HG03469 (cell line): ENCODE measurements around the gene DTNBP1.

Experiments
- ATAC-seq: cut with Tn5 transposase; IDR thresholded peaks from one replicate; pipeline ENCODE4 v1.9.1; 2021; ENCODE audit warnings: mild to moderate bottlenecking, moderate library complexity, moderate number of reproducible peaks; ENCODE audit not compliant: unreplicated experiment

DTNBP1 gene

GRCh38 chr6:15594512-15595259 lies 68.1 kb downstream of the DTNBP1 start:
- ATAC-seq, result no peak

GRCh38 chr6:15593798-15594197 lies 69.0 kb downstream of the DTNBP1 start:
- ATAC-seq, result no peak

GRCh38 chr6:15592610-15593009 lies 70.2 kb downstream of the DTNBP1 start:
- ATAC-seq, result no peak

GRCh38 chr6:15588971-15589634 lies 73.7 kb downstream of the DTNBP1 start:
- no peak for ATAC-seq

GRCh38 chr6:15586503-15586902 lies 76.3 kb downstream of the DTNBP1 start:
- no peak for ATAC-seq

GRCh38 chr6:15585760-15586214 lies 77.0 kb downstream of the DTNBP1 start:
- ATAC-seq, result no peak

- ATAC-seq, result no peak
Measured at GRCh38 chr6:15582499-15582898, 80.3 kb downstream of the DTNBP1 start.

- no peak for ATAC-seq
Measured at GRCh38 chr6:15581751-15582150, 81.1 kb downstream of the DTNBP1 start.

GRCh38 chr6:15580326-15580725 lies 82.5 kb downstream of the DTNBP1 start:
- ATAC-seq, result no peak

- no peak for ATAC-seq
Measured at GRCh38 chr6:15578716-15579391, 84.0 kb downstream of the DTNBP1 start.

- no peak for ATAC-seq
Measured at GRCh38 chr6:15577550-15578171, 85.2 kb downstream of the DTNBP1 start.

GRCh38 chr6:15577106-15577505 lies 85.7 kb downstream of the DTNBP1 start:
- no peak for ATAC-seq

GRCh38 chr6:15575357-15576033 lies 87.3 kb downstream of the DTNBP1 start:
- ATAC-seq, result no peak

GRCh38 chr6:15574486-15574885 lies 88.3 kb downstream of the DTNBP1 start:
- no peak for ATAC-seq

- no peak for ATAC-seq
Measured at GRCh38 chr6:15574023-15574422, 88.8 kb downstream of the DTNBP1 start.

- no peak for ATAC-seq
Measured at GRCh38 chr6:15573384-15573783, 89.4 kb downstream of the DTNBP1 start.

- ATAC-seq, result no peak
Measured at GRCh38 chr6:15572296-15573016, 90.4 kb downstream of the DTNBP1 start.

GRCh38 chr6:15570171-15570570 lies 92.7 kb downstream of the DTNBP1 start:
- no peak for ATAC-seq

- no peak for ATAC-seq
Measured at GRCh38 chr6:15569035-15569995, 93.5 kb downstream of the DTNBP1 start.
